Subcutaneous adipose tissue (tissue), 4 donors: ENCODE results near the gene CEP19. TPM values are rescaled to one million over a fixed set of nuclear protein-coding genes. Genes with fewer than 3 reads are reported as not detected.

Source experiments
- total RNA-seq, 4 donors: library from RNA; depleted of rRNA; stranded (reverse); fragments of >200 nt; gene quantifications; one replicate each; pipeline ENCODE4 v1.1.0, GENCODE V29; 2016
- TF ChIP-seq, protein P1 (sequence below): fragments of 450-650 bp; IDR thresholded peaks from one replicate; pipeline ENCODE4 v1.5.1; 2016; ENCODE audit warnings: low read depth, mild to moderate bottlenecking, control low read depth, antibody characterized with exemption, moderate library complexity

Gene CEP19
- total RNA-seq, 4 donors from 2014 or later, result 1.5 to 3.3 (median 1.9) TPM

DNA sequence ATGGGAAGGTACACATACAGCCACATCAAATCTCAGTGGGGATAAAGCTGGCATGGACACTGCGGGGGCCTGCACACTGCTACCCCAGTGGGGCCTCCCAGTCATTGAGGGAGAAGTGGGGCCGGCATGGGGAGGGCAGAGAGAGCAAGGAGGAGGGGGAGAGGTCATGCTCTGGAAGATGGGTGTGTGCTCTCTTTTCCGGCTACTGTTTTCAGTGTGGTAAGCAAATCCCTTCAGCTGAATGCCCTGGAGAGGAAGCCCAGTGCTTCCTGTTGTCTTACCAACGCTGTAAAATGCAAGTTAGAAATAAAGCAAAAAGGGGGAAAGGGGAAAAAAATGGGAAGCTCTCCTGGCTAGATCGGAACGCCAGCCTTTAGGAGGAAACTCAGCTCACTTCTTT, 41.7 kb downstream of the CEP19 start:
- TF ChIP-seq, protein P1, sequence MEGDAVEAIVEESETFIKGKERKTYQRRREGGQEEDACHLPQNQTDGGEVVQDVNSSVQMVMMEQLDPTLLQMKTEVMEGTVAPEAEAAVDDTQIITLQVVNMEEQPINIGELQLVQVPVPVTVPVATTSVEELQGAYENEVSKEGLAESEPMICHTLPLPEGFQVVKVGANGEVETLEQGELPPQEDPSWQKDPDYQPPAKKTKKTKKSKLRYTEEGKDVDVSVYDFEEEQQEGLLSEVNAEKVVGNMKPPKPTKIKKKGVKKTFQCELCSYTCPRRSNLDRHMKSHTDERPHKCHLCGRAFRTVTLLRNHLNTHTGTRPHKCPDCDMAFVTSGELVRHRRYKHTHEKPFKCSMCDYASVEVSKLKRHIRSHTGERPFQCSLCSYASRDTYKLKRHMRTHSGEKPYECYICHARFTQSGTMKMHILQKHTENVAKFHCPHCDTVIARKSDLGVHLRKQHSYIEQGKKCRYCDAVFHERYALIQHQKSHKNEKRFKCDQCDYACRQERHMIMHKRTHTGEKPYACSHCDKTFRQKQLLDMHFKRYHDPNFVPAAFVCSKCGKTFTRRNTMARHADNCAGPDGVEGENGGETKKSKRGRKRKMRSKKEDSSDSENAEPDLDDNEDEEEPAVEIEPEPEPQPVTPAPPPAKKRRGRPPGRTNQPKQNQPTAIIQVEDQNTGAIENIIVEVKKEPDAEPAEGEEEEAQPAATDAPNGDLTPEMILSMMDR, result no peak

GRCh38 chr3:196667056-196667825, 44.8 kb downstream of the CEP19 start:
- TF ChIP-seq, protein P1, result no peak

GRCh38 chr3:196666001-196666867, 45.8 kb downstream of the CEP19 start:
- TF ChIP-seq, protein P1, result no peak

DNA sequence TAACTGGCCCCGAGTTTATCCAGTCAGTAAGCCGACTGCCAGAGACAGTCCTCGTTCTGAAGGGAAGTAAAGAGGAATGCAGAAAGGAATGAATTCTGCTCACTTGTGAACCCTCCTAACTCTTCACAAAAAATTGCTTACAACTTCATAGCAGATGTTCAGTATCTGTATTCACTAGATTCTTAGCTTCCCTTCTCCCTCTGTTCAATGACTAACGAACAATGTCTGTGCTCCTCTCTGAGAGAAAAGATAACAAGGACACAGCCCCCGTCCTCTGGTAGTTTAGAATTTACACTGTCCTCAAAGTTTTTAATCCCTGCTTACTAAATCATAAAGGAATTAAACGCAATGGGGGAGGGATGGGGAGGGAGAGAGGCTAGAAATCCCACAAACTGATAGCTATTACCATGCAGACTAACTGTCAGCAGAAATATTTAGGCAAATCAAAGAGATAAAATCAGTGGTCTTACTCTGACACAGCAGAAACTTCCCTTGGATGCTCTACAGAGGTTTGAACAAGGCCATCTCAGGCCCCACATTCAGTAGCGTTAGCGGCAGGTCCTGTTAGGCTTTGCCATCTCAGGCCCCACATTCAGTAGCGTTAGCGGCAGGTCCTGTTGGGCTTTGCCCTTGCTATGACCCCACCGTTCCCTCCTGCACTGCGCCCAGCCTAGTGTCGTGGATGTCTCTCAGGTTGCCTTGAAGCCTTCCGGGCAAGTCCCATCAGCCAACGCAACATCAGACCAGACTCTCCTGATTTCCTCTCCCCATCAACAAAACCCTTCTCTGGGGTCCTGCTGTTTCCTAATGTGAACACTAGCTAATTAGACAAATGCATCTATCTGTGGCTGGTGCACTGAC, 49.1 kb downstream of the CEP19 start:
- TF ChIP-seq, protein P1, result no peak

- TF ChIP-seq, protein P1, result no peak
These were observed 50.0 kb downstream of the CEP19 start for GRCh38 chr3:196662033-196662432.

DNA sequence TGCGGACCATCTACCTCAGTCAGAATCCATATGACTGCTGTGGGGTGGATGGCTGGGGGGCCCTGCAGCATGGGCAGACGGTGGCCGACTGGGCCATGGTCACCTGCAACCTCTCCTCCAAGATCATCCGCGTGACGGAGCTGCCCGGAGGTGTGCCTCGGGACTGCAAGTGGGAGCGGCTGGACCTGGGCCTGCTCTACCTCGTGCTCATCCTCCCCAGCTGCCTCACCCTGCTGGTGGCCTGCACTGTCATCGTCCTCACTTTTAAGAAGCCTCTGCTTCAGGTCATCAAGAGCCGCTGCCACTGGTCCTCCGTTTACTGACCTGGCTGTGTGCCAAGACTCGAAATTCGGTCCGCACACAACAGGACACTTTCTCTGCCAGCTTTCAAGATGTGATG, 50.6 kb downstream of the CEP19 start:
- TF ChIP-seq, protein P1, result no peak
